ENCODE results near the gene FAT3.

The FAT3 gene

DNA sequence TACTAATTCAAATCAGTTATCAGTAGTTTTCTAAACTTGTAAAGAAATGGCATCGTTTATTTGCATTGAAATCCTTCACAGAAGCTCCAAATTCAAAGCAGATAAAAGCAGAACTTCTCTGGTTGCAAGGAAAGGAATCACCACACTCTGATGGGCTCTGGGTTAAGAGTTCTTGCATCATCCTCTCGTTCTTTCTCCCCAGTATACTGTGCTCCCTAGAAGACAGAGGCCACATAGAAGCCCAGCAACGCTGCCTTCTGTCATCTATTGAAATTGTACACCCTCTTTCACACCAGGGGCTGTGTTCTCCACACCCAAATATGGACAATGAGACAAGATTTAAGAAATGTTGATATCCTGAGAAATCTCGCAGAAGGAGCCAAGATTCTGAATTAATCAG lies 29.3 kb downstream of the FAT3 start:
- H3K4me3 ChIP-seq (ENCODE audit: low read depth, low read length): no peak overlapping the region
- H3K36me3 ChIP-seq (replicated peaks): no peaks in the 10 kb centered on the region
- DNase-seq: no peak
- in situ Hi-C loops (cut with HindIII; ENCODE audit: low pct_ligation_motif_present, low sequenced_read_pairs): no loop called here
- TF ChIP-seq, protein P1, sequence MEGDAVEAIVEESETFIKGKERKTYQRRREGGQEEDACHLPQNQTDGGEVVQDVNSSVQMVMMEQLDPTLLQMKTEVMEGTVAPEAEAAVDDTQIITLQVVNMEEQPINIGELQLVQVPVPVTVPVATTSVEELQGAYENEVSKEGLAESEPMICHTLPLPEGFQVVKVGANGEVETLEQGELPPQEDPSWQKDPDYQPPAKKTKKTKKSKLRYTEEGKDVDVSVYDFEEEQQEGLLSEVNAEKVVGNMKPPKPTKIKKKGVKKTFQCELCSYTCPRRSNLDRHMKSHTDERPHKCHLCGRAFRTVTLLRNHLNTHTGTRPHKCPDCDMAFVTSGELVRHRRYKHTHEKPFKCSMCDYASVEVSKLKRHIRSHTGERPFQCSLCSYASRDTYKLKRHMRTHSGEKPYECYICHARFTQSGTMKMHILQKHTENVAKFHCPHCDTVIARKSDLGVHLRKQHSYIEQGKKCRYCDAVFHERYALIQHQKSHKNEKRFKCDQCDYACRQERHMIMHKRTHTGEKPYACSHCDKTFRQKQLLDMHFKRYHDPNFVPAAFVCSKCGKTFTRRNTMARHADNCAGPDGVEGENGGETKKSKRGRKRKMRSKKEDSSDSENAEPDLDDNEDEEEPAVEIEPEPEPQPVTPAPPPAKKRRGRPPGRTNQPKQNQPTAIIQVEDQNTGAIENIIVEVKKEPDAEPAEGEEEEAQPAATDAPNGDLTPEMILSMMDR (IDR thresholded peaks at IDR 0.05; ENCODE audit: low read depth, low read length, missing control alignments): no peak
- no peak overlapping the region for H3K27ac ChIP-seq
- no peaks in the 10 kb centered on the region for H3K27me3 ChIP-seq (replicated peaks)

DNA sequence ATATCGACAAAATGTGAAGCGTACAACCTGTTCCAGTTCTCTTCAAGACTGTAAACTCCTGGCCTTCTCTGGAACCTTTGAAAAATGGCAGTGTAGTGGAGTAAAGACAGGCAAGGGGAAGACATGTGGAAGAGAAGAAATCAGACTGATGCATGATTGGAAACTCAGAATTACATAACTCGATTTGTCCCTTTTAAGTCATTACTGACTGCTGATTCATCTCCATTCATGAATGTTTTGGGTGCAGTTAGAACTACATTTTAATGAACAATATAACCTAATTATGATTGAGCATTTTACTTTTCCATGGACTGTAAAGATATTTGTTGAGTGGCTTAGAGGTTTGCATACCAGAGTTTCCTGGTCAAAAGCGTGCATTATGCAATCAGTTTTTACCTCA lies 32.9 kb downstream of the FAT3 start:
- Histone ChIP-seq H3K36me3 (replicated peaks) (no peaks in the 10 kb centered on the region), H3K27me3 (replicated peaks) (no peaks in the 10 kb centered on the region), H3K27ac (no peak overlapping the region), H3K4me3 (ENCODE audit: low read depth, low read length) (no peak overlapping the region)
- TF ChIP-seq, protein P1 (IDR thresholded peaks at IDR 0.05; ENCODE audit: low read depth, low read length, missing control alignments): no peak
- in situ Hi-C loops (cut with HindIII; ENCODE audit: low pct_ligation_motif_present, low sequenced_read_pairs): no loop called here
- no peak for DNase-seq

DNA sequence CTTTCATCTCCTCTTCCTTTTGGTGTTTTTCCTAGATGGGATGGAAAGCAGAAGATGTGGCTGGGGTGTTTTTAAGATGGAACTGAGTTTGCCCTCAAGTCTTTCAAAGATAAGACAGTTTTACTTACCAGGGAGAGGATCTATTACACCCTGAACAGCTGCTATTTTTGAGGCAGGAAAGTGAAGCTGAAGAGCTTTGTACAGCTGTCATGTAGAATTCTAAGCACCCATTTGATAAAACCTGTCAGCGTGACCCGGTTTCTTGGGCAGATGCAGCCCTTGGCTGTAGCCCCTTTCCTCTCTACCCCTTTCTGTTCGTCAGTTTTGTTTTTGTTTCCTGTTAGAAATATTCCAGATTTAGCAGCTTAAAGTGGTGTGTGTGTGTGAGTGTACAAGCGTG lies 35.2 kb downstream of the FAT3 start:
- Histone ChIP-seq H3K27me3 (replicated peaks) (no peaks in the 10 kb centered on the region), H3K36me3 (replicated peaks) (no peaks in the 10 kb centered on the region), H3K4me3 (ENCODE audit: low read depth, low read length) (no peak overlapping the region), H3K27ac (no peak overlapping the region)
- TF ChIP-seq, protein P1 (IDR thresholded peaks at IDR 0.05; ENCODE audit: low read depth, low read length, missing control alignments): no peak
- DNase-seq: no peak
- in situ Hi-C loops (cut with HindIII; ENCODE audit: low pct_ligation_motif_present, low sequenced_read_pairs): no loop called here

DNA sequence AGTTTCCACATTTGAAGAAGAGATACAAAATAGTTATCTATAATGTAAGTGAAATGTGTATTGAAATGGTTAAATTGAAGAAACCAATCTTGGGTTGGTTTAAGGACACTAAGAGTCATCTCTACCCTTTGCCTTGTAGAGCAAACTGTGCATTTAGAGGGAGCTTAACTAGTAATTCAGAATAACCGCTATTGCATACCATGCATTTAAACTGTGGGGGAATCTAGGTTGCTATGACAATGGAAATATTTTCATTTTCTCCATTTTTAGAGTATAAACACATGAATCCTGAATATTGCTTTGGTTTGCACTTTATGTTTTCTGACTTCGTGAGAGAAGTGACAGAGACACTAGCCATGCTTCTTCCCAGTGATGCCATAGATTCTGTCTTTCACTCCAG lies 39.7 kb downstream of the FAT3 start:
- Histone ChIP-seq H3K4me3 (ENCODE audit: low read depth, low read length) (no peak overlapping the region), H3K36me3 (replicated peaks) (no peaks in the 10 kb centered on the region), H3K27me3 (replicated peaks) (no peaks in the 10 kb centered on the region), H3K27ac (no peak overlapping the region)
- no peak for DNase-seq
- in situ Hi-C loops (cut with HindIII; ENCODE audit: low pct_ligation_motif_present, low sequenced_read_pairs): no loop called here
- TF ChIP-seq, protein P1 (IDR thresholded peaks at IDR 0.05; ENCODE audit: low read depth, low read length, missing control alignments): no peak

GRCh38 chr11:92266806-92267205 lies 42.2 kb downstream of the FAT3 start:
- no peaks in the 10 kb centered on the region for H3K27me3 ChIP-seq (replicated peaks)
- TF ChIP-seq, protein P1 (IDR thresholded peaks at IDR 0.05; ENCODE audit: low read depth, low read length, missing control alignments): no peak
- no peak overlapping the region for H3K4me3 ChIP-seq (ENCODE audit: low read depth, low read length)
- H3K36me3 ChIP-seq (replicated peaks): no peaks in the 10 kb centered on the region
- in situ Hi-C loops (cut with HindIII; ENCODE audit: low pct_ligation_motif_present, low sequenced_read_pairs): no loop called here
- no peak for DNase-seq
- no peak overlapping the region for H3K27ac ChIP-seq

DNA sequence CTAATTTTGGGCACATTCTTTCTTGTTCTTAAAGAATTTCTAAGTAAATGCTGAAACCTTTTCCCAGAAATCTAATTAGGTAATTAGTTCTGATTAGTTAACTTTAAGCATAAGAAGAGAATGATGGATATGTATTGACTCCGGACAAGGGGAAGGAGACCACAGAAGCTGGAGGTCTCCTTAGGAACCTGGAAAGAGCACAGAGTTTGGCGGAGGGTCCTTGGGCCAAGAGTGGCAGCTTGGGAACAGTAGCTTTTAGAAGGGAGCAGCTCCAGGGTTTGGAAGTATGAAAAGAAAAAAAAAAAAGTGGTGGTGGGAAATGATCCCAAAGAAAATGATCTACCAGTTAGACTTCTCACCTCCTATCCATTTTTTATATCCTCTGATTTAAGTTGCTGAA lies 42.7 kb downstream of the FAT3 start:
- Histone ChIP-seq H3K4me3 (ENCODE audit: low read depth, low read length) (no peak overlapping the region), H3K27ac (no peak overlapping the region), H3K27me3 (replicated peaks) (no peaks in the 10 kb centered on the region), H3K36me3 (replicated peaks) (no peaks in the 10 kb centered on the region)
- in situ Hi-C loops (cut with HindIII; ENCODE audit: low pct_ligation_motif_present, low sequenced_read_pairs): no loop called here
- TF ChIP-seq, protein P1 (IDR thresholded peaks at IDR 0.05; ENCODE audit: low read depth, low read length, missing control alignments): no peak
- no peak for DNase-seq
